HG03442 (cell line): ENCODE data around the gene SPAAR.
"Not testable (repeated sequence)": the region's sequence is repeated elsewhere in the genome, so short reads cannot be mapped to it uniquely, and the experiment has no call there.

Source experiments
- ATAC-seq: cut with Tn5 transposase; IDR thresholded peaks from one replicate; pipeline ENCODE4 v1.9.1; 2021; ENCODE audit warnings: mild to moderate bottlenecking, moderate library complexity; ENCODE audit not compliant: unreplicated experiment

The SPAAR gene, protein sequence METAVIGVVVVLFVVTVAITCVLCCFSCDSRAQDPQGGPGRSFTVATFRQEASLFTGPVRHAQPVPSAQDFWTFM

GRCh38 chr9:35909274-35909673 is at the start of gene SPAAR:
Gene SPAAR (plus strand): TSS chr9:35909490. CDS start chr9:35910464, 974 bp downstream.
- ATAC-seq, result no peak

DNA sequence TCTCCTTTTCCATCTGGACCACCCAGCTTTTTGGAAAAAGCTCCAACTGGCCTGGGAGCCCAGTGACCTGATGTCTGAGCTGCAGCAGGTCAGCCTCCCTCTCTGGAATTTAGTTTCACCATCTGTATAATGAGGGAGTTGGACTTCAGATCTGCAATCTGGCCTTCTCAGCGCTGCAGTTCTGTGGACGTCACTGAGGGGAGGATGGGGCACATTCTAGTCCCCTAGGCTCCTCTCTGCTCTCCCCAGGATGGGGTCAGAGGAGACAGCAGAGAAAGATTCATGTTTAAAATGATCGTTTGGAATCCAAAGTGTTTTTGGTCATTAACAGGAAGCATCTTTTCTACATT is 49.3 kb upstream of the SPAAR start:
- no peak for ATAC-seq

DNA sequence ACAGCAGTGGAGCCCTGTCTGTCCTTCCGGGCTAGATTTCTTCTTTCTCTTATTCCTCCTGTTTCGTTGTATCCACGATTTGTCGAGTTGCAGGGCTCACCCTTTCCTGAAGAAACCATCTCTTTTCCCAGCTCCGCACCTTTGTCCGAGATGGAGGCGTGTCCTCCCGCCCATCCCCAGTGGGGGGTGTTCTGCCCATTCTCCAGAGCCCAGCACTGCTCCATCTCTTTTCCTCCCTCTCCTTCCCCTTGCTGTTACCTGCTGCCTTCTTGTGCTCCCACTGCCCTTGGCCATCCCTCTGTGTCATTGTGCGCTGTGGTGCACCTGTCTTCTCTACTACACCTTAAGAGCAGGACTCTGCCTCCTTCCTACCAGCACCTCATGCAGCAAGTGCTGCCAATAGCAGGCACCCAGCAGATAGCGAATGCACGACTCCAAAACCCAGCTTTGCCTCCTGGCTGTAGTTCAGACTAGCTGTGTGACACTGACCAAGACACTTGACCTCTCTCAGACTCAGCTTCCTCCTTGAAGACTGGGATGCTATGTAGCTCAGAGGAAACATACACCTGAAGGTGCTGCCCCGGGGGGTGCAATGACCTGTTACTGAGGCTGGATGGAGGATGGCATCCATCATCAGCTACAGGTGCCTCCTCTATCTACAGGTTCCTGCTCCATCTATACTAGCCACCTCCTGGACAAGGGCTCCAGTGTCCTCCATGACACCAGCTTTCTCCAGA is 48.0 kb upstream of the SPAAR start:
- no peak for ATAC-seq

- ATAC-seq, result no peak
Observed at GRCh38 chr9:35862328-35862727, 47.0 kb upstream of the SPAAR start.

- no peak for ATAC-seq
Observed at GRCh38 chr9:35863583-35863982, 45.7 kb upstream of the SPAAR start.

DNA sequence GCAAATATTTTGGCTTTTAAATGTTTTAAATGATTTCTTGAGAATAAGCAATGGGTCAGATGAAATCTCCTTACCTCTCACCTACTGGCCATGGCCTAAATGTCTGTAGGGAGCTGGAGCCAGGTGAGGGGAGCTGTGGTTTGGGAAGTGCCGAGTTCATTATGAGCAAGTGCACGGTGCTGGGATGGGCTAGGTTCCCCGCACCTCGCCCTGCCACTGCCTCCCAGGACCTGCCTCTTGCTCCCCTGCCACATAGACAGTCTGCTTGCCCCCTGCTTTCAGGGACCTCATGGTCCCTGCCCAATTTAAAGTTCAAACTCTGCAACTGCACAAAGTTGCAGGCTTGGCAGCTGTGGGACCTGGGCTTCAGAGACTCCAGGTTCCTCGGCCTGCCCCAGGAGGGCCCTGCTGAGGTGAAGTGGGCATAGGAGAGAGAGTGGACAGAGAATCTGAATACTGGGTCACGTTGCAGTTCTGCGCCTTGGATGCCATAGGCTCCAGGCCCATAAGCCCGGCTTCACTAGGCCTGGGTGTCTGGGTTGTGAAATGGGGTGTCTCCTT is 44.5 kb upstream of the SPAAR start:
- ATAC-seq, result no peak

DNA sequence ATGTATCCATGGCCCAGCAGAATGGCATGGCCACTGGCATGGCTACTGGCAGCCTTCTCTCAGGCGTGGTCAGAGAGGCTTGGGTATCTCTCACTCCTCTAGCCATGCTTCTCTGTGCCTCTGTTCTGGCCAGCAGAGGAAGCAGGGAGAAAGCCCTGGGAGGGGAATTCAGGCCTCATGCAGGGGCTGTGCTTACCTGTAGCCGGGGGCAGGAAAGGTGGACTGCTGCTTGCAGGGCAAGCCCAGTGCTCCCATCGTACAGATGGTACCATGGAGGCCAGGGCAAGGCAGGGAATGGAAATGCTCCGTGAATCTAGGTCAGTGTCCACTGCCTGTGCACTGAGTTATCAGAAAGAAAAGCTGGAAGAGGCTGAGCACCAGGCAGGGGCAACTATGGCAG is 41.8 kb upstream of the SPAAR start:
- no peak for ATAC-seq

DNA sequence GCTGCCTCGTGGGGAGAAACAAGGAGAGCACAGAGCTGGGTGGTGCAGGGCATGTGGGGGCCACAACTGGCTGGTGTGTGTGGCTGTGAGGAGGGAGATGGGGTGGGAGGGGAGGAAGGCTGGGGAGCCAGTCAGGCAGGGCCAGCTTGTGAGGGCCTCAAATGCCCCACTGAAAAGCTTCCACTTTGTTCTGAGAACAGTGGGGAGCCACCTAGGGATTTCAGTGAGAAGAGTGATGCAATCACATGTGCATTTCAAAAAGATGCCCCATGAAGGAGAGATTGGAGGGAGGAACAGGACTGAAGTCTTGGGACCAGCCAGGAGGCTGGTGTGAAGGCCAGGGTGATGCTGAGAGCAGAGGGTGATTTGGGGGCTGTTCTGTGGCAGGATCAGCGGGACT is 40.4 kb upstream of the SPAAR start:
- ATAC-seq, result no peak

GRCh38 chr9:35869621-35870216 is 39.6 kb upstream of the SPAAR start:
- ATAC-seq, result no peak

DNA sequence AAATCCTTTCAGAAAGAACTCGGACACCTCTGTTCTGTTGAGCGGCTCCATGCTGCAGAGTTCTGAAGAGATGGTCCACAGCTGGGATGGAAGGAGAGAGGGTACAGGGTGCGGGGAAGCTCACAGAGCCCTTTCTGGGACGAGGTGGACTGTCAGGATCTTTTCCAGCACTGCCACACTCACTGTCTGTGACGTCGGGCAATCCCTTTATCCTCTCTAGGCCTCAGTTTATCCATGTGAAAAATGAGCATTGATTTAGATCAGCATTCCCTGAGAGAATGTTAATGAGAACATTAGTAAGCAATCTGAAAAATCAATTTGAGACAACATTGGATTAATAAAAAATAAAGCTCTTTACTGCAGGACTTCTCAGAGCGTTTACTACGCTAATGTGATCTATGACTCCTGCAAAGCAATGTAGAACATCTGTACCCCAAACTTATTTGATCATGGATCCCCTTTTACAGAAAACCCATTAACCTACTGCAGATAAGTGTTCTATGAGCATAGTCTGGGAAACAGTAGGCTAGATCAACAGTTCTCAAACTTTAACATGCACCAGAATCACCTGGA is 38.9 kb upstream of the SPAAR start, which contains the start of gene OR13J1:
Gene OR13J1, minus strand, starts transcription at position 51 of the 573 bp plus-strand sequence. Its CDS starts 0 bp downstream, at position 51.
- ATAC-seq, result no peak

DNA sequence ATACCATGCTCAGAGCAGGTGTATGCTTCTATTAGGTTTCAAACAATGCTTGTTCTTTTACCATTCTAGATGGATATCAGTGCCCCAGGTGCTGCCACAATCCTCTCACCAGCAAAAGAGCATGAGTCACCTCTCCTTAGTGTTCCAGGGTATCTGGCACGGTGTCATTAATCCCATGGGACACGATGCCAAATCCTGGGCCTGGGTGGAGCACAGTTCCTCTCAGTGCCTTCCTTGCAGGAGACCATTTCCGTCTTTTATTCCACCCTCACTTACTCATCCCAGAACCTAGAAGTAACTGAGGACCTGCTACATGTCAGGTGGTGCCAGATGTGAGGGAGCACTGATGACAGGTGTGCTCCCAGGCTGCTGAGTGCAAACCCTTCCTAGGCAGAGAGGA is 37.7 kb upstream of the SPAAR start:
- no peak for ATAC-seq

- ATAC-seq, result no peak
Observed at GRCh38 chr9:35872505-35872904, 36.8 kb upstream of the SPAAR start.

DNA sequence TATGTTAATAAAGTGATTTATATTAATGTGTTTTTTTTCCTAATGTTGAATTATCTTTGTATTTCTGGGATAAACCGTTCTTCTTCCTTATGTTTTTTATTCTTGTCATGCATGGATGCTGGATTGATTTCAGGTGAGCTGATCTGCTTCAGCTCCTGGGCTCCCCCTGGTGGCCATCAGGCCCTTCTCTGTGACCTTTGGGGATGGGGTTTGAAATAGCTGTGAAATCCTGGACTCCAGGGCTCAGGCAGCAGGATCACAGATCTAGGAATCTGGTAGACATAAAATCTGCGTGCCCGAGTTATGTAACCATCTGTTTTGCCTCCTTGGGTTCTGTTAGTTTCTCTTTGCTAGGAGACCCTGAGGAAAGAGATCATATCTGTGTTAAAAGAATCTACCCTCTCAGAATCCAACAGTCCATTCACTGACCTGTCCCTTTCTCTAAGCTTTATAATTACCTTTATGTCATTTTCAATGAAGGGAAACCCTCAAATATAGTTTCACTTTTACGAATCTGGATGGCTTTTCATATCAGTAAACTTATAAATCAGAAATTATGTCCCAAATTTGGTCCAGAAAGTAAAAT is 26.9 kb upstream of the SPAAR start:
- no peak for ATAC-seq

- no peak for ATAC-seq
Observed at GRCh38 chr9:35882996-35883395, 26.3 kb upstream of the SPAAR start.

DNA sequence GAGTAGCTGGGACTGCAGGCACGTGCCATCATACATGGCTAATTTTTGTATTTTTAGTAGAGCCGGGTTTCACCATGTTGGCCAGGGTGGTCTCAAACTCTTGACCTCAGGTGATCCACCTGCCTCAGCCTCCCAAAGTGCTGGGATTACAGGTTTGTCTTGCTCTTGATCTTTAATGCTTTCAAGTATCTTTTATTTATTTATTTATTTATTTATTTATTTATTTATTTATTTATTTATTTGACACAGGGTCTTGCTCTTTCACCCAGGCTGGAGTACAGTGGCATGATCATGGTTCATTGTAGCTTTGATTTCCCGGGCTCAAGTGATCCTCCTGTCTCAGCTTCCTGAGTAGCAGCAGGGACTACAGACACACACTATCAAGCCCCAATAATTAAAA is 24.4 kb upstream of the SPAAR start:
- ATAC-seq, result not testable (repeated sequence)

DNA sequence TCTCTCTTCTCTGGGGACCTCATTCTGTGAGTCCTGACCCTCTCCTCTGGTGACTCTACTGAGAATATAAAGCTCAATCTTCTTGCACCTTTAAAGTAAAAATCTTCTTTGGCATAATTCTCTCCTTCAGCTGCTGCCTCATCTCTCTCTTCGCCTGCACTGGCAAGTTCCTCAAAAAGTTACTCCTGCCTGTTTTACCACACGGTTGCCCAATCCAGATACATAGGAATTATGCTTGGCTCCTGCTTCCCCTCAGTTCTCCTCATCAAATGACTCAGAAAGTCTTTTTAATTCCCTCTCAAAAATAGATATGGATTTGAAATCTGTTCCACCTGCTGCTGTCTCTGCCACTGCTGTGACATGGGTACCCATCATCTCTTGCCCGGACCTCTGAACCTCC is 17.6 kb upstream of the SPAAR start:
- ATAC-seq, result no peak

- no peak for ATAC-seq
Observed at GRCh38 chr9:35892051-35892450, 17.2 kb upstream of the SPAAR start.

GRCh38 chr9:35896570-35896969 is 12.7 kb upstream of the SPAAR start:
- no peak for ATAC-seq

DNA sequence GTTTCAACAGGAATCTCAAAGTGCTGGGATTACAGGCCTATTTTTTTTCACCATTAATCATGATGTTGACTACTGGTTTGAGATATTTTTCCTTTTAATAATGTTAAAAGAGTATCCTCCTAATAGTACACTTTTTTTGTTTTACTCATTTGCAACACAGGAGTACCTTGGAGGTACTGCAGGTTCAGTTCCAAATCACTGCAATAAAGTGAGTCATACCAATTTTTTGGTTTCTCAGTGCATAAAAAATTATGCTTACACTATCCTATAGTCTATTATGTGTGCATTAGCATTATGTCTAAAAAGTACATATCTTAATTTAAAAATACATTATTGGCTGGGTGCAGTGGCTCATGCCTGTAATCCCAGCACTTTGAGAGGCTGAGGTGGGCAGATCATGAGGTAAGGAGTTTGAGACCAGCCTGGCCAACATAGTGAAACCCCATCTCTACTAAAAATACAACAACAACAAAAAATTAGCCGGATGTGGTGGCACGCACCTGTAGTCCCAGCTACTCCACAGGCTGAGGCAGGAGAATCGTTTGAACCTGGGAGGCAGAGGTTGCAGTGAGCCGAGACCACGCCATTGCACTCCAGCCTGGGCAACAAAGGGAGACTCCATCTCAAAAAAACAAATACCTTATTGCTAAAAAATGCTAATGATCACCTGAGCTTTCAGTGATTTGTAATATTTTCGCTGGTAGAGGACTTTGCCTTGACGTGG is 11.8 kb upstream of the SPAAR start:
- not testable (repeated sequence) for ATAC-seq

GRCh38 chr9:35898337-35898736 is 11.0 kb upstream of the SPAAR start:
- ATAC-seq, result no peak

- ATAC-seq, result no peak
Observed at GRCh38 chr9:35899021-35899420, 10.3 kb upstream of the SPAAR start.
